H1 (cell line): Measurements from ENCODE around the gene EML4. TPM values are rescaled to one million over a fixed set of nuclear protein-coding genes. Genes with fewer than 3 reads are reported as not detected.

ENCODE experiments used
- CTCF ChIA-PET: fragments of 300-600 bp; sonication (Branson Sonifier 250); formaldehyde crosslinking; loops from one replicate; lab custom pipeline; 2021; ENCODE audit not compliant: partially characterized antibody; lab: Charles Lee
- POLR2A ChIA-PET: fragments of 300-600 bp; sonication (Branson Sonifier 250); formaldehyde crosslinking; loops from one replicate; lab custom pipeline; 2021; ENCODE audit warnings: inconsistent platforms; ENCODE audit not compliant: partially characterized antibody; lab: Charles Lee
- DNase-seq, 2 experiments: peaks; one replicate each; pipeline versions ENCODE4 v3.0.0 to v3.0.0-alpha.2; 2010 to 2022; ENCODE audit warnings: low spot score in 2 of 2, low read depth in 1 of 2, mixed read lengths in 1 of 2
- FAIRE-seq: peaks from 2 replicates; lab custom pipeline; 2011; peaks lifted over from hg19 to GRCh38; lab: Jason Lieb, UNC
- H2AFZ ChIP-seq: 2 replicates; pipeline ENCODE4 v1.8.1; 2012; ENCODE audit warnings: low read length, inconsistent platforms
- H2AK5ac ChIP-seq: 2 replicates; pipeline ENCODE4 v1.6.1; 2013; ENCODE audit warnings: low read depth, low read length
- H2BK120ac ChIP-seq: replicated peaks from 2 replicates; pipeline ENCODE3; 2013; ENCODE audit warnings: low read depth, low read length, inconsistent platforms
- H2BK12ac ChIP-seq: 2 replicates; pipeline ENCODE4 v1.6.1; 2013; ENCODE audit warnings: low read depth, low read length
- H2BK15ac ChIP-seq: 2 replicates; pipeline ENCODE4 v1.6.1; 2013; ENCODE audit warnings: low read length
- H2BK20ac ChIP-seq: 2 replicates; pipeline ENCODE4 v1.6.1; 2013; ENCODE audit warnings: low read length
- H2BK5ac ChIP-seq: 2 replicates; pipeline ENCODE4 v1.6.1; 2013; ENCODE audit warnings: low read depth, low read length
- H3K14ac ChIP-seq: 2 replicates; pipeline ENCODE4 v1.6.1; 2013; ENCODE audit warnings: inconsistent platforms; ENCODE audit not compliant: insufficient read length
- H3K18ac ChIP-seq: 2 replicates; pipeline ENCODE4 v1.6.1; 2013; ENCODE audit warnings: low read length; ENCODE audit errors: extremely low read depth
- H3K23ac ChIP-seq: 2 replicates; pipeline ENCODE4 v1.6.1; 2013; ENCODE audit warnings: inconsistent platforms; ENCODE audit not compliant: insufficient read length
- H3K23me2 ChIP-seq: 2 replicates; pipeline ENCODE4 v1.6.1; 2013; ENCODE audit warnings: low read depth, low read length
- H3K27ac ChIP-seq: 2 replicates; pipeline ENCODE4 v1.6.1; 2011; ENCODE audit warnings: low read depth, low read length, inconsistent platforms
- H3K27me3 ChIP-seq, 4 experiments: replicated peaks in 1 of 4; 1 replicate in 1 of 4; 2 replicates in 3 of 4; pipeline versions ENCODE4 v1.6.1 to v1.8.1; 2011 to 2013; ENCODE audit warnings: low read length in 3 of 4, mild to moderate bottlenecking in 3 of 4, inconsistent platforms in 2 of 4, mixed read lengths in 2 of 4, moderate library complexity in 1 of 4; ENCODE audit not compliant: control insufficient read depth in 3 of 4, insufficient read depth in 3 of 4; ENCODE audit errors: extremely low read depth in 1 of 4
- H3K36me3 ChIP-seq, 4 experiments: 2 replicates each; pipeline versions ENCODE4 v1.6.1 to v1.8.1; 2011 to 2013; ENCODE audit warnings: mild to moderate bottlenecking in 4 of 4, low read length in 3 of 4, moderate library complexity in 2 of 4, control low read depth in 1 of 4, inconsistent platforms in 1 of 4; ENCODE audit not compliant: insufficient read depth in 4 of 4, control insufficient read depth in 2 of 4
- H3K4ac ChIP-seq: replicated peaks from 2 replicates; pipeline ENCODE3; 2013; ENCODE audit warnings: low read length, low read depth, mixed read lengths, inconsistent platforms; ENCODE audit not compliant: insufficient read length
- H3K4me1 ChIP-seq, 4 experiments: replicated peaks in 1 of 4; 1 replicate in 1 of 4; 2 replicates in 3 of 4; pipeline versions ENCODE4 v1.6.1 to v1.8.1; 2011 to 2013; ENCODE audit warnings: low read length in 3 of 4, inconsistent platforms in 2 of 4, mixed read lengths in 1 of 4; ENCODE audit not compliant: insufficient read depth in 4 of 4, control insufficient read depth in 3 of 4
- H3K4me2 ChIP-seq, 2 experiments: 2 replicates each; pipeline versions ENCODE4 v1.6.1 to v1.8.1; 2011 to 2013; ENCODE audit warnings: low read depth in 2 of 2, low read length in 2 of 2, control low read depth in 1 of 2, inconsistent platforms in 1 of 2, mild to moderate bottlenecking in 1 of 2; ENCODE audit not compliant: insufficient read depth in 1 of 2
- H3K4me3 ChIP-seq, 4 experiments: fragments of 200-600, 300-600 bp in 1 of 4; sonication (generic), shearing (Covaris generic), sonication (Bioruptor Twin) in 1 of 4; 2 replicates each; pipeline versions ENCODE4 v1.5.1 to v1.8.1; 2011 to 2016; ENCODE audit warnings: low read length in 4 of 4, low read depth in 3 of 4, control low read depth in 2 of 4, inconsistent platforms in 2 of 4, mild to moderate bottlenecking in 2 of 4, mixed read lengths in 1 of 4, moderate library complexity in 1 of 4; ENCODE audit not compliant: insufficient read depth in 2 of 4; ENCODE audit errors: extremely low read depth in 1 of 4
- H3K56ac ChIP-seq: replicated peaks from 2 replicates; pipeline ENCODE3; 2013; ENCODE audit warnings: low read depth, mild to moderate bottlenecking, mixed read lengths, low read length, inconsistent platforms; ENCODE audit not compliant: insufficient read length
- H3K79me1 ChIP-seq: 2 replicates; pipeline ENCODE4 v1.6.1; 2013; ENCODE audit warnings: low read depth, low read length, control low read depth
- H3K79me2 ChIP-seq, 2 experiments: 2 replicates each; pipeline versions ENCODE4 v1.6.1 to v1.8.1; 2012 to 2013; ENCODE audit warnings: low read length in 2 of 2, mild to moderate bottlenecking in 2 of 2, inconsistent platforms in 1 of 2; ENCODE audit not compliant: insufficient read depth in 2 of 2, control insufficient read depth in 1 of 2
- H3K9ac ChIP-seq, 4 experiments: replicated peaks in 1 of 4; 1 replicate in 1 of 4; 2 replicates in 3 of 4; pipeline versions ENCODE4 v1.6.1 to v1.8.1; 2011 to 2013; ENCODE audit warnings: low read depth in 3 of 4, low read length in 3 of 4, control low read depth in 2 of 4, mild to moderate bottlenecking in 2 of 4, moderate library complexity in 2 of 4, inconsistent platforms in 1 of 4; ENCODE audit errors: extremely low read depth in 1 of 4
- H3K9me3 ChIP-seq, 2 experiments: 2 replicates each; pipeline versions ENCODE4 v1.6.1 to v1.8.1; 2012 to 2013; ENCODE audit warnings: mild to moderate bottlenecking in 2 of 2, moderate library complexity in 2 of 2, control low read depth in 1 of 2, inconsistent platforms in 1 of 2, low read depth in 1 of 2, low read length in 1 of 2, mixed read lengths in 1 of 2; ENCODE audit not compliant: insufficient read depth in 2 of 2
- H4K20me1 ChIP-seq, 2 experiments: replicated peaks in 1 of 2; 2 replicates each; pipeline versions ENCODE3 to v1.8.1; 2011 to 2013; ENCODE audit warnings: inconsistent platforms in 2 of 2, low read length in 2 of 2, mild to moderate bottlenecking in 1 of 2; ENCODE audit not compliant: insufficient read depth in 2 of 2, control insufficient read depth in 1 of 2
- H4K5ac ChIP-seq: 2 replicates; pipeline ENCODE4 v1.6.1; 2013; ENCODE audit warnings: low read length, low read depth, mixed read lengths, inconsistent platforms; ENCODE audit not compliant: insufficient read length
- H4K8ac ChIP-seq: 2 replicates; pipeline ENCODE4 v1.8.0; 2013; ENCODE audit warnings: mild to moderate bottlenecking, moderate library complexity, low read length, inconsistent platforms; ENCODE audit not compliant: insufficient read depth; ENCODE audit errors: extremely low read depth
- H4K91ac ChIP-seq: replicated peaks from 2 replicates; pipeline ENCODE3; 2013; ENCODE audit warnings: low read length, mixed read lengths, inconsistent platforms; ENCODE audit not compliant: insufficient read length
- BACH1 ChIP-seq: IDR thresholded peaks from 2 replicates; pipeline ENCODE4 v1.6.1; 2012; ENCODE audit warnings: low read length, improper control_type of control experiment
- CHD2 ChIP-seq: IDR thresholded peaks from 2 replicates; pipeline ENCODE4 v1.6.1; 2012; ENCODE audit warnings: low read length, improper control_type of control experiment
- RNF2 ChIP-seq: fragments of 200-900, 300-1000 bp; sonication (generic); IDR thresholded peaks from 2 replicates; pipeline ENCODE4 v1.7.1; 2016; ENCODE audit warnings: borderline replicate concordance, low read depth, mild to moderate bottlenecking, antibody characterized with exemption, low read length; ENCODE audit not compliant: poor library complexity, severe bottlenecking; ENCODE audit errors: missing control alignments
- SIX5 ChIP-seq: IDR thresholded peaks from 2 replicates; pipeline ENCODE4 v1.6.1; 2011; ENCODE audit warnings: mild to moderate bottlenecking, low read depth, low read length
- YY1 ChIP-seq: IDR thresholded peaks from 2 replicates; pipeline ENCODE4 v1.6.1; 2011; ENCODE audit warnings: low read depth, mild to moderate bottlenecking, low read length
- WGBS, 2 experiments: shearing (Covaris generic) in 1 of 2; methylation state at CpG; one replicate each; pipeline versions ENCODE4 v1.1.6 to v1.1.7; 2013 to 2015; ENCODE audit warnings: low lambda C conversion rate in 2 of 2, mixed read lengths in 2 of 2, inconsistent platforms in 1 of 2, low coverage in 1 of 2, missing lambda C conversion rate in 1 of 2; ENCODE audit not compliant: insufficient replicate concordance in 2 of 2, insufficient coverage in 1 of 2, insufficient read length in 1 of 2; ENCODE audit errors: extremely low coverage in 1 of 2, missing lambda C conversion rate in 1 of 2; 5-methylcytosine and 5-hydroxymethylcytosine counted together
- polyA plus RNA-seq, 7 experiments: library from polyadenylated mRNA; depleted of rRNA in 3 of 7; stranded (reverse) in 5 of 7; unstranded in 2 of 7; fragments of >200 nt in 5 of 7; fragments of 200-250 nt in 2 of 7; gene quantifications; 1 replicate in 5 of 7; 2 replicates in 1 of 7; 4 replicates in 1 of 7; pipeline versions ENCODE4 v1.2.1 to v1.2.3, GENCODE V29; 2011 to 2013; ENCODE audit warnings: missing spikeins in 2 of 7, mixed read lengths in 2 of 7
- total RNA-seq: library from RNA; stranded (reverse); fragmentation: NEBNext Ultra II Directional; extraction: Animal tissue kit (Norgen Biotek cat#: 25700); gene quantifications from 2 replicates; pipeline ENCODE4 v1.2.1, GENCODE V29; 2021

The EML4 gene
- total and polyA plus RNA-seq, 2 of the 8 experiments (the other 6 are each of a cell fraction or from before 2014, with no cell fraction given), result 50.1 to 104 TPM

DNA sequence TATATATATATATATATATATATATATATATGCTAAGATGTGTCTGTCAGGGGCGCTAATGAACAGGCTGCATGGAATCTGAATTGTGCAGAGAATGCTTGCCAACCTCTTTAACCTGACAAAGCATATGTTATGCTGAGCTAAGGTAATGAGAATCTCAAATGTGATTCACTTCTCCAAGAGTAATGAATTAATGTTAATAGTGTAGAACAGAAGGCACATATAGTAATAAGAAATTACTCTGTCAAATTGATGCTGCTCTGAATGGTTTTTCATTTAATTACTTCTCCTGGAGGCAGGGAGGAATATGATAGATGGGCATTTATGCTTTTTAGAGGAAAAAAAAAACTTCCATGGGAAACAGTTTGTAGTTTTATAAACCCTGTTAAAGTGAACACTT is 156.5 kb downstream of the EML4 start:
- FAIRE-seq, result no peak
- no peak overlapping the region for H3K4me3 ChIP-seq
- no peak overlapping the region for H3K4me2 ChIP-seq
- H2AFZ ChIP-seq, result no peak overlapping the region
- no peaks in the 10 kb centered on the region for H3K23me2 ChIP-seq
- POLR2A ChIA-PET, result no interaction called here
- H3K56ac ChIP-seq, result no peak overlapping the region
- H2AK5ac ChIP-seq, result no peak overlapping the region
- no peak overlapping the region for H3K18ac ChIP-seq
- no peak overlapping the region for H4K8ac ChIP-seq
- H2BK12ac ChIP-seq, result no peak overlapping the region
- no peaks in the 10 kb centered on the region for H3K79me2 ChIP-seq
- no peak for DNase-seq
- H3K4ac ChIP-seq, result no peak overlapping the region
- TF ChIP-seq BACH1 (no peak), SIX5 (no peak), YY1 (no peak), RNF2 (no peak), CHD2 (no peak)
- H3K9me3 ChIP-seq, result no peaks in the 10 kb centered on the region
- peaks cover 3 to 29% (median 21%) of the 10 kb centered on the region in 4 experiments; a peak in 7 of 8 replicates for H3K36me3 ChIP-seq
- H3K9ac ChIP-seq, result no peak overlapping the region
- 85% methylated on average over 1 of the region's 1 CpG; no CpG with 5 or more reads in 1 of the 2 experiments for WGBS, 2 experiments
- no peak overlapping the region for H2BK20ac ChIP-seq
- no peak overlapping the region for H3K23ac ChIP-seq
- no peak overlapping the region for H4K5ac ChIP-seq
- H3K27ac ChIP-seq, result no peak overlapping the region
- H2BK15ac ChIP-seq, result no peak overlapping the region
- peaks cover 0 to 8% of the 10 kb centered on the region in 2 experiments for H4K20me1 ChIP-seq
- no peak overlapping the region for H3K14ac ChIP-seq
- H2BK120ac ChIP-seq, result no peak overlapping the region
- CTCF ChIA-PET, result interaction anchor here (0.7 kb wide), 1 partner anchor 231 kb away, joined by 3 read pairs; no protein-coding TSS in a partner anchor
- H3K27me3 ChIP-seq, result no peaks in the 10 kb centered on the region
- H2BK5ac ChIP-seq, result no peak overlapping the region
- H3K4me1 ChIP-seq, result no peaks in the 10 kb centered on the region
- H3K79me1 ChIP-seq, result no peaks in the 10 kb centered on the region
- no peak overlapping the region for H4K91ac ChIP-seq
